22Rv1 (cell line): Measurements from ENCODE around the gene BCL11A.

Experiments
- CTCF ChIP-seq: fragments of 450-650 bp; IDR thresholded peaks from 2 replicates; pipeline ENCODE4 v1.5.1; 2017; ENCODE audit warnings: mild to moderate bottlenecking
- ZFX ChIP-seq: fragments of 450-650 bp; IDR thresholded peaks from 2 replicates; pipeline ENCODE4 v1.6.1; 2017; ENCODE audit warnings: antibody characterized with exemption, borderline replicate concordance

GRCh38 chr2:60550984-60551239, 2.5 kb downstream of the BCL11A start:
- no peak for TF ChIP-seq CTCF
- no peak for TF ChIP-seq ZFX
